ENCODE measurements around the gene LNP1. TPM values are rescaled to one million over a fixed set of nuclear protein-coding genes. Genes with fewer than 3 reads are reported as not detected.

Gene LNP1
- total and polyA plus RNA-seq, 2 experiments from 2014 or later: 1.1 to 4.3 TPM

DNA sequence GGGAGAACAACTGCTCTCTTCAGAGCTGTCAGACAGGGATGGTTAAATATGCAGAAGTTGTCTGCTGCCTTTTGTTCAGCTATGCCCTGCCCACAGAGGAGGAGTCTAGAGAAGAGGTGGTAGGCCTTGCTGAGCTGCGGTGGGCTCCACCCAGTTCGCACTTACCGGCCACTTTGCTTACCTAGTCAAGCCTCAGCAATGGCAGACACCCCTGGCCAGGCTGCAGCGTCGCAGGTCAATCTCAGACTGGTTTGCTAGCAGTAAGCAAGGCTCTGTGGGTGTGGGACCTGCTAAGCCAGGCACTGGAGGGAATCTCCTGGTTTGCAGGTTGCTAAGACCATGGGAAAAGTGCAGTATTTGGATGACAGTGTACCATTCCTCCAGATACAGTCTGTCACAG is 78.7 kb downstream of the LNP1 start:
- Histone ChIP-seq H4K20me1 (ENCODE audit: insufficient read depth, poor library complexity, severe bottlenecking) (no peaks in the 10 kb centered on the region), H3K27ac (no peak overlapping the region), H3K27me3 (no peaks in the 10 kb centered on the region), H3K79me2 (no peaks in the 10 kb centered on the region), H2AFZ (no peak overlapping the region), H3K4me1 (ENCODE audit: insufficient read depth) (no peaks in the 10 kb centered on the region), H3K9me2 (replicated peaks; ENCODE audit: insufficient read depth) (no peaks in the 10 kb centered on the region), H3K4me3 (no peak overlapping the region), H3K4me2 (no peak overlapping the region), H3K36me3 (replicated peaks; ENCODE audit: insufficient read depth, low read depth) (no peaks in the 10 kb centered on the region), H3K9me3 (ENCODE audit: low read depth) (no peaks in the 10 kb centered on the region)
- WGBS (ENCODE audit: low lambda C conversion rate, missing lambda C conversion rate): 82% methylated on average over 5 of the region's 5 CpGs
- no peak for DNase-seq (ENCODE audit: low spot score)
- TF ChIP-seq, protein P1, sequence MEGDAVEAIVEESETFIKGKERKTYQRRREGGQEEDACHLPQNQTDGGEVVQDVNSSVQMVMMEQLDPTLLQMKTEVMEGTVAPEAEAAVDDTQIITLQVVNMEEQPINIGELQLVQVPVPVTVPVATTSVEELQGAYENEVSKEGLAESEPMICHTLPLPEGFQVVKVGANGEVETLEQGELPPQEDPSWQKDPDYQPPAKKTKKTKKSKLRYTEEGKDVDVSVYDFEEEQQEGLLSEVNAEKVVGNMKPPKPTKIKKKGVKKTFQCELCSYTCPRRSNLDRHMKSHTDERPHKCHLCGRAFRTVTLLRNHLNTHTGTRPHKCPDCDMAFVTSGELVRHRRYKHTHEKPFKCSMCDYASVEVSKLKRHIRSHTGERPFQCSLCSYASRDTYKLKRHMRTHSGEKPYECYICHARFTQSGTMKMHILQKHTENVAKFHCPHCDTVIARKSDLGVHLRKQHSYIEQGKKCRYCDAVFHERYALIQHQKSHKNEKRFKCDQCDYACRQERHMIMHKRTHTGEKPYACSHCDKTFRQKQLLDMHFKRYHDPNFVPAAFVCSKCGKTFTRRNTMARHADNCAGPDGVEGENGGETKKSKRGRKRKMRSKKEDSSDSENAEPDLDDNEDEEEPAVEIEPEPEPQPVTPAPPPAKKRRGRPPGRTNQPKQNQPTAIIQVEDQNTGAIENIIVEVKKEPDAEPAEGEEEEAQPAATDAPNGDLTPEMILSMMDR (IDR thresholded peaks at IDR 0.05; ENCODE audit: poor library complexity): no peak
- TF ChIP-seq EZH2 (IDR thresholded peaks at IDR 0.05; ENCODE audit: borderline replicate concordance) (no peak), EZH2phosphoT487 (IDR thresholded peaks at IDR 0.05; ENCODE audit: low read depth, severe bottlenecking, unreplicated experiment) (no peak)

DNA sequence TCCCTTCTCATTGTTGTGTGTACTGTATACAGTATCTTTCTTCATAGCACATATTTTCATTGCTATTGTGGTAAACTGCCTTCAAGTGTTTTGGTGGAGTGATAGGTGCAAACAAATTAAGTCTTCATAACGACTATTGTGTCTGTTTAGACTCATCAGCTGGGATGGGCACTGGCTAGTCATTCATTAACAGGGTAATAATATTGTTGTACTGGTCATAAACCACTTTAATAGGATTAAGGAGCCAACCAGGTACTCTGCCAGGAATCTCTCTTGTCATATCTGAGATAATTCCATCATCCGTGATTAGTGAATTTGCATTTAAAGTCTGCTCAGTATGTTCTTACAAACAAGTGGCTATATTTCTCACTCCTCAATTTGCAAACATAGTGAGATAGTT is 80.8 kb downstream of the LNP1 start:
- H3K79me2 ChIP-seq: no peaks in the 10 kb centered on the region
- no peak overlapping the region for H2AFZ ChIP-seq
- no peaks in the 10 kb centered on the region for H4K20me1 ChIP-seq (ENCODE audit: insufficient read depth, poor library complexity, severe bottlenecking)
- no peak overlapping the region for H3K4me3 ChIP-seq
- H3K4me2 ChIP-seq: no peak overlapping the region
- H3K36me3 ChIP-seq (replicated peaks; ENCODE audit: insufficient read depth, low read depth): no peaks in the 10 kb centered on the region
- no peaks in the 10 kb centered on the region for H3K9me3 ChIP-seq (ENCODE audit: low read depth)
- no peaks in the 10 kb centered on the region for H3K9me2 ChIP-seq (replicated peaks; ENCODE audit: insufficient read depth)
- 51% methylated on average over 2 of the region's 2 CpGs for WGBS (ENCODE audit: low lambda C conversion rate, missing lambda C conversion rate)
- TF ChIP-seq EZH2 (IDR thresholded peaks at IDR 0.05; ENCODE audit: borderline replicate concordance) (no peak), EZH2phosphoT487 (IDR thresholded peaks at IDR 0.05; ENCODE audit: low read depth, severe bottlenecking, unreplicated experiment) (no peak)
- TF ChIP-seq, protein P1 (IDR thresholded peaks at IDR 0.05; ENCODE audit: poor library complexity): no peak
- peak; percentile 24 for DNase-seq (ENCODE audit: low spot score)
- no peaks in the 10 kb centered on the region for H3K4me1 ChIP-seq (ENCODE audit: insufficient read depth)
- H3K27me3 ChIP-seq: no peaks in the 10 kb centered on the region
- H3K27ac ChIP-seq: no peak overlapping the region

DNA sequence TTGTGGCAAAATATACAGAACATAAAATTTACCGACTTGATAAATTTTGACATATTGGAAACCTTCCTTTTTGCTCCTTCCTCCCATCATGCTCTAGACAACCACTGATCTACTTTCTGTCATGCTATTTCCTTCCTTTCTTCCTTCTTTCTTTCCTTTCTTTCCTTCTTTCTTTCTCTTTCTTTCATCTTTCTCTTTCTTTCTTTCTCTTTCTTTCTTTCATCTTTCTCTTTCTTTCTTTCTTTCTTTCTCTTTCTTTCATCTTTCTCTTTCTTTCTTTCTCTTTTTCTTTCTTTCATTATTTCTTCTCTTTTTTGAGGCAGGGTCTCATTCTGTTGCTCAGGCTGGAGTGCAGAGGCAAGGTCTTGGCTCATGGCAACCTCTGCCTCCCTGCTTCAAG is 82.2 kb downstream of the LNP1 start:
- no peak overlapping the region for H3K4me3 ChIP-seq

More for the DNA sequence above, 82.2 kb downstream of the LNP1 start:
- no peak for DNase-seq (ENCODE audit: low spot score)
- H2AFZ ChIP-seq: no peak overlapping the region
- TF ChIP-seq, protein P1 (IDR thresholded peaks at IDR 0.05; ENCODE audit: poor library complexity): no peak
- TF ChIP-seq EZH2 (IDR thresholded peaks at IDR 0.05; ENCODE audit: borderline replicate concordance): no peak
- TF ChIP-seq EZH2phosphoT487 (IDR thresholded peaks at IDR 0.05; ENCODE audit: low read depth, severe bottlenecking, unreplicated experiment): no peak
- 100% methylated on average over 1 of the region's 1 CpG for WGBS (ENCODE audit: low lambda C conversion rate, missing lambda C conversion rate)
- no peaks in the 10 kb centered on the region for H3K9me2 ChIP-seq (replicated peaks; ENCODE audit: insufficient read depth)
- no peaks in the 10 kb centered on the region for H3K36me3 ChIP-seq (replicated peaks; ENCODE audit: insufficient read depth, low read depth)
- no peaks in the 10 kb centered on the region for H3K27me3 ChIP-seq
- no peaks in the 10 kb centered on the region for H3K9me3 ChIP-seq (ENCODE audit: low read depth)
- no peak overlapping the region for H3K27ac ChIP-seq
- H3K4me2 ChIP-seq: no peak overlapping the region
- H4K20me1 ChIP-seq (ENCODE audit: insufficient read depth, poor library complexity, severe bottlenecking): no peaks in the 10 kb centered on the region
- no peaks in the 10 kb centered on the region for H3K79me2 ChIP-seq
- no peaks in the 10 kb centered on the region for H3K4me1 ChIP-seq (ENCODE audit: insufficient read depth)

All from hepatocyte (in vitro differentiated cells).